GM23248 (cell line): ENCODE measurements around the gene MRTFB.

ENCODE experiments used
- EZH2 ChIP-seq: fragments of 200-600 bp; sonication (generic); IDR thresholded peaks from 2 replicates; pipeline ENCODE4 v1.6.1; 2018; ENCODE audit warnings: antibody characterized with exemption, mild to moderate bottlenecking; ENCODE audit not compliant: insufficient read depth, poor library complexity, severe bottlenecking
- EZH2phosphoT487 ChIP-seq: fragments of 200-600 bp; sonication (generic); IDR thresholded peaks from 2 replicates; pipeline ENCODE4 v1.6.1; 2018; ENCODE audit warnings: antibody characterized with exemption, moderate library complexity, mild to moderate bottlenecking, low read depth; ENCODE audit not compliant: insufficient read depth

DNA sequence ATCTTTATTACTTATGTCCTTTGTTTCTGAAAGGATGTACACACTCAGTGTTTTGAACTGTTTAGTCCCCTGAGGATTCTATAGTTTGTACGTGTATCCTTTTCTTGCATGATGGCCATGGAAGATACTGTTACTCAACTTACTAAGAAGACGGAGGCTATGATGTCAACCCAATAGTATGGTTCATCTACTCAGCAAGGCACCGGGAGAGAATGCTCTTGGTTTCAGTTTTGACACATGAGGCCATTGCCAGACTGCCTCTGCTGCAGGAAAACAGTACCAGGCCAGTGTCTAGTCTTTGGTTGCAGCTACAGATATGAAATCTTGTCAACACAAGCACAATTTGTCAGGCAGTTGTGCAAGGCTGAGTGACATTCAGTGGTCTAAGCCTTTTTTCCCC, 134.5 kb downstream of the MRTFB start:
- TF ChIP-seq EZH2 (no peak), EZH2phosphoT487 (no peak)
